Inferior parietal cortex (tissue), 1 donor: ENCODE results near the gene TAS2R7.
"Not testable (repeated sequence)": the region's sequence is repeated elsewhere in the genome, so short reads cannot be mapped to it uniquely, and the experiment has no call there.

Source experiments
- DNase-seq: peaks from one replicate; pipeline ENCODE4 v3.0.0-alpha.2; 2016; ENCODE audit errors: extremely low spot score

The TAS2R7 gene

GRCh38 chr12:10802587-10802986, at the start of gene TAS2R7:
TAS2R7 (minus strand) TSS chr12:10802627; CDS start chr12:10802570, 57 bp downstream.
- no peak for DNase-seq

- no peak for DNase-seq
Observed at GRCh38 chr12:10851243-10851858, 48.9 kb upstream of the TAS2R7 start.

GRCh38 chr12:10849425-10849878, 47.0 kb upstream of the TAS2R7 start, which contains the start of gene PRR4:
PRR4 (minus strand) TSS chr12:10849475; CDS start chr12:10849437, 38 bp downstream.
- DNase-seq, result no peak

- no peak for DNase-seq
Observed at GRCh38 chr12:10847744-10848143, 45.3 kb upstream of the TAS2R7 start.

GRCh38 chr12:10842862-10843261, 40.4 kb upstream of the TAS2R7 start:
- DNase-seq, result no peak

GRCh38 chr12:10838461-10838860, 36.0 kb upstream of the TAS2R7 start:
- no peak for DNase-seq

- no peak for DNase-seq
Observed at GRCh38 chr12:10829994-10830393, 27.6 kb upstream of the TAS2R7 start.

GRCh38 chr12:10826258-10826657, 23.8 kb upstream of the TAS2R7 start, which contains the start of gene TAS2R10:
TAS2R10 (minus strand) TSS chr12:10826358; CDS start chr12:10826269, 89 bp downstream.
- no peak for DNase-seq

- no peak for DNase-seq
Observed at GRCh38 chr12:10824957-10825356, 22.5 kb upstream of the TAS2R7 start.

GRCh38 chr12:10811883-10812536, 9.6 kb upstream of the TAS2R7 start:
- DNase-seq, result no peak

GRCh38 chr12:10810068-10810467, 7.6 kb upstream of the TAS2R7 start, which contains the start of gene TAS2R9:
TAS2R9 (minus strand) TSS chr12:10810168; CDS start chr12:10810075, 93 bp downstream.
- no peak for DNase-seq

- no peak for DNase-seq
Observed at GRCh38 chr12:10807186-10807585, 4.8 kb upstream of the TAS2R7 start, which contains the start of gene TAS2R8. TAS2R8 (minus strand) TSS chr12:10807286; CDS start chr12:10806980, 306 bp downstream.

- DNase-seq, result no peak
Observed at GRCh38 chr12:10801741-10802140, 686 bp downstream of the TAS2R7 start.

- DNase-seq, result no peak
Observed at GRCh38 chr12:10794222-10794621, 8.2 kb downstream of the TAS2R7 start.

- not testable (repeated sequence) for DNase-seq
Observed at GRCh38 chr12:10791769-10792168, 10.7 kb downstream of the TAS2R7 start.

GRCh38 chr12:10783252-10783651, 19.2 kb downstream of the TAS2R7 start:
- DNase-seq, result no peak

- DNase-seq, result no peak
Observed at GRCh38 chr12:10779103-10779502, 23.3 kb downstream of the TAS2R7 start.

GRCh38 chr12:10771132-10771733, 31.2 kb downstream of the TAS2R7 start:
- peak; percentile 66 for DNase-seq

GRCh38 chr12:10759657-10760056, 42.8 kb downstream of the TAS2R7 start:
- no peak for DNase-seq

GRCh38 chr12:10756194-10756593, 46.2 kb downstream of the TAS2R7 start:
- DNase-seq, result no peak

- DNase-seq, result no peak
Observed at GRCh38 chr12:10753059-10753458, 49.4 kb downstream of the TAS2R7 start.
